WTC11 (cell line): Measurements from ENCODE around the gene KLK15. TPM values are rescaled to one million over a fixed set of nuclear protein-coding genes. Genes with fewer than 3 reads are reported as not detected.

Experiments used
- AR ChIP-seq: fragments of 250-450 bp; sonication (Bioruptor Pico); IDR thresholded peaks from 2 replicates; pipeline ENCODE4 v1.9.0; 2021; ENCODE audit warnings: mild to moderate bottlenecking
- ATF6 ChIP-seq: sonication (generic); formaldehyde crosslinking; IDR thresholded peaks from 2 replicates; pipeline ENCODE4 v1.8.1; 2023; ENCODE audit warnings: mild to moderate bottlenecking, missing genetic modification reagents
- CREM ChIP-seq: sonication (generic); formaldehyde crosslinking; IDR thresholded peaks from 2 replicates; pipeline ENCODE4 v1.8.1; 2022; ENCODE audit warnings: mild to moderate bottlenecking, missing genetic modification reagents, moderate library complexity
- FOXJ3 ChIP-seq: sonication (generic); formaldehyde crosslinking; IDR thresholded peaks from 2 replicates; pipeline ENCODE4 v1.9.0; 2021; ENCODE audit warnings: missing genetic modification reagents, mild to moderate bottlenecking, borderline replicate concordance
- IRF2 ChIP-seq: sonication (generic); formaldehyde crosslinking; IDR thresholded peaks from 2 replicates; pipeline ENCODE4 v1.8.0; 2022; ENCODE audit warnings: low read depth, missing genetic modification reagents, borderline replicate concordance
- KAT7 ChIP-seq: sonication (generic); formaldehyde crosslinking; IDR thresholded peaks from 2 replicates; pipeline ENCODE4 v1.8.1; 2023; ENCODE audit warnings: missing genetic modification reagents, mild to moderate bottlenecking, borderline replicate concordance
- MAX ChIP-seq: sonication (generic); formaldehyde crosslinking; IDR thresholded peaks from 2 replicates; pipeline ENCODE4 v1.8.0; 2022; ENCODE audit warnings: mild to moderate bottlenecking, missing genetic modification reagents
- MYBL2 ChIP-seq: sonication (generic); formaldehyde crosslinking; IDR thresholded peaks from 2 replicates; pipeline ENCODE4 v1.8.1; 2023; ENCODE audit warnings: mild to moderate bottlenecking, moderate library complexity, missing genetic modification reagents
- NFATC4 ChIP-seq: fragments of 250-450 bp; sonication (Bioruptor Pico); IDR thresholded peaks from 2 replicates; pipeline ENCODE4 v1.9.0; 2021; ENCODE audit warnings: mild to moderate bottlenecking
- NFE2L1 ChIP-seq: sonication (generic); formaldehyde crosslinking; IDR thresholded peaks from 2 replicates; pipeline ENCODE4 v1.8.1; 2023; ENCODE audit warnings: missing genetic modification reagents
- PRDM15 ChIP-seq: sonication (generic); formaldehyde crosslinking; IDR thresholded peaks from 2 replicates; pipeline ENCODE4 v1.8.0; 2022; ENCODE audit warnings: missing genetic modification reagents
- SP1 ChIP-seq: sonication (generic); formaldehyde crosslinking; conservative IDR thresholded peaks from 2 replicates; pipeline ENCODE4 v1.8.1; 2022; ENCODE audit warnings: missing genetic modification reagents
- TEAD1 ChIP-seq: sonication (generic); formaldehyde crosslinking; IDR thresholded peaks from 2 replicates; pipeline ENCODE4 v1.8.0; 2022; ENCODE audit warnings: mild to moderate bottlenecking, missing genetic modification reagents
- ZNF138 ChIP-seq: sonication (generic); formaldehyde crosslinking; conservative IDR thresholded peaks from 2 replicates; pipeline ENCODE4 v1.8.1; 2022; ENCODE audit warnings: mild to moderate bottlenecking, moderate library complexity, missing genetic modification reagents
- ZNF219 ChIP-seq: sonication (generic); formaldehyde crosslinking; IDR thresholded peaks from 2 replicates; pipeline ENCODE4 v1.8.0; 2023; ENCODE audit warnings: missing genetic modification reagents, mild to moderate bottlenecking, borderline replicate concordance
- ZNF416 ChIP-seq: fragments of 250-450 bp; sonication (Bioruptor Pico); IDR thresholded peaks from 2 replicates; pipeline ENCODE4 v1.9.0; 2021; ENCODE audit warnings: mild to moderate bottlenecking, inconsistent platforms
- ZNF423 ChIP-seq: fragments of 250-450 bp; sonication (Bioruptor Pico); IDR thresholded peaks from 2 replicates; pipeline ENCODE4 v2.1.2; 2022; ENCODE audit warnings: mild to moderate bottlenecking, moderate library complexity
- total RNA-seq: library from RNA; stranded (reverse); gene quantifications from 3 replicates; pipeline ENCODE4 v1.2.3, GENCODE V29; 2021
- TF ChIP-seq, protein P1 (sequence below): sonication (generic); formaldehyde crosslinking; IDR thresholded peaks from 2 replicates; pipeline ENCODE4 v1.8.0; 2023; ENCODE audit warnings: missing genetic modification reagents
- TF ChIP-seq, protein P2 (sequence below): sonication (generic); formaldehyde crosslinking; IDR thresholded peaks from 2 replicates; pipeline ENCODE4 v1.8.1; 2022; ENCODE audit warnings: mild to moderate bottlenecking, missing genetic modification reagents, moderate library complexity, borderline replicate concordance
- TF ChIP-seq, protein P3 (sequence below): sonication (generic); formaldehyde crosslinking; IDR thresholded peaks from 2 replicates; pipeline ENCODE4 v1.8.1; 2023; ENCODE audit warnings: mild to moderate bottlenecking, missing genetic modification reagents, moderate library complexity
- TF ChIP-seq, protein P4 (sequence below): fragments of 200-600 bp; IDR thresholded peaks from 2 replicates; pipeline ENCODE4 v1.8.0; 2022; ENCODE audit warnings: antibody characterized with exemption

Gene KLK15
- total RNA-seq, 1 experiment from 2014 or later, result not detected

- TF ChIP-seq, protein P1, sequence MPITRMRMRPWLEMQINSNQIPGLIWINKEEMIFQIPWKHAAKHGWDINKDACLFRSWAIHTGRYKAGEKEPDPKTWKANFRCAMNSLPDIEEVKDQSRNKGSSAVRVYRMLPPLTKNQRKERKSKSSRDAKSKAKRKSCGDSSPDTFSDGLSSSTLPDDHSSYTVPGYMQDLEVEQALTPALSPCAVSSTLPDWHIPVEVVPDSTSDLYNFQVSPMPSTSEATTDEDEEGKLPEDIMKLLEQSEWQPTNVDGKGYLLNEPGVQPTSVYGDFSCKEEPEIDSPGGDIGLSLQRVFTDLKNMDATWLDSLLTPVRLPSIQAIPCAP, result 0 out of 2 replicates have a peak, but pooled peaks have one; percentile 26
- TF ChIP-seq TEAD1 (CRISPR knock-in tag) (peak; percentile 18; the same call in 1 of the 2 replicates), PRDM15 (no peak), NFE2L1 (CRISPR knock-in tag) (peak; percentile 84; the same call in 1 of the 2 replicates), CREM (CRISPR knock-in tag) (peak; percentile 89; the same call in 1 of the 2 replicates), IRF2 (CRISPR knock-in tag) (0 out of 2 replicates have a peak, but pooled peaks have one; percentile 80), AR (CRISPR knock-in tag) (peak; percentile 64), MAX (no peak), KAT7 (0 out of 2 replicates have a peak, but pooled peaks have one; percentile 86), ZNF138 (peak; percentile 79), ATF6 (CRISPR knock-in tag) (no peak), ZNF416 (0 out of 2 replicates have a peak, but pooled peaks have one; percentile 3), NFATC4 (CRISPR knock-in tag) (peak; percentile 41; the same call in 1 of the 2 replicates), MYBL2 (CRISPR knock-in tag) (no peak; the same call in 1 of the 2 replicates), ZNF219 (CRISPR knock-in tag) (no peak), ZNF423 (CRISPR knock-in tag) (peak; percentile 31; the same call in 1 of the 2 replicates), FOXJ3 (CRISPR knock-in tag) (no peak), SP1 (peak; percentile 78)
- TF ChIP-seq, protein P2, sequence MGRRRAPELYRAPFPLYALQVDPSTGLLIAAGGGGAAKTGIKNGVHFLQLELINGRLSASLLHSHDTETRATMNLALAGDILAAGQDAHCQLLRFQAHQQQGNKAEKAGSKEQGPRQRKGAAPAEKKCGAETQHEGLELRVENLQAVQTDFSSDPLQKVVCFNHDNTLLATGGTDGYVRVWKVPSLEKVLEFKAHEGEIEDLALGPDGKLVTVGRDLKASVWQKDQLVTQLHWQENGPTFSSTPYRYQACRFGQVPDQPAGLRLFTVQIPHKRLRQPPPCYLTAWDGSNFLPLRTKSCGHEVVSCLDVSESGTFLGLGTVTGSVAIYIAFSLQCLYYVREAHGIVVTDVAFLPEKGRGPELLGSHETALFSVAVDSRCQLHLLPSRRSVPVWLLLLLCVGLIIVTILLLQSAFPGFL (CRISPR knock-in tag), result no peak
- TF ChIP-seq, protein P3, sequence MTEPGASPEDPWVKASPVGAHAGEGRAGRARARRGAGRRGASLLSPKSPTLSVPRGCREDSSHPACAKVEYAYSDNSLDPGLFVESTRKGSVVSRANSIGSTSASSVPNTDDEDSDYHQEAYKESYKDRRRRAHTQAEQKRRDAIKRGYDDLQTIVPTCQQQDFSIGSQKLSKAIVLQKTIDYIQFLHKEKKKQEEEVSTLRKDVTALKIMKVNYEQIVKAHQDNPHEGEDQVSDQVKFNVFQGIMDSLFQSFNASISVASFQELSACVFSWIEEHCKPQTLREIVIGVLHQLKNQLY (CRISPR knock-in tag), result peak; percentile 95; the same call in 1 of the 2 replicates
- TF ChIP-seq, protein P4, sequence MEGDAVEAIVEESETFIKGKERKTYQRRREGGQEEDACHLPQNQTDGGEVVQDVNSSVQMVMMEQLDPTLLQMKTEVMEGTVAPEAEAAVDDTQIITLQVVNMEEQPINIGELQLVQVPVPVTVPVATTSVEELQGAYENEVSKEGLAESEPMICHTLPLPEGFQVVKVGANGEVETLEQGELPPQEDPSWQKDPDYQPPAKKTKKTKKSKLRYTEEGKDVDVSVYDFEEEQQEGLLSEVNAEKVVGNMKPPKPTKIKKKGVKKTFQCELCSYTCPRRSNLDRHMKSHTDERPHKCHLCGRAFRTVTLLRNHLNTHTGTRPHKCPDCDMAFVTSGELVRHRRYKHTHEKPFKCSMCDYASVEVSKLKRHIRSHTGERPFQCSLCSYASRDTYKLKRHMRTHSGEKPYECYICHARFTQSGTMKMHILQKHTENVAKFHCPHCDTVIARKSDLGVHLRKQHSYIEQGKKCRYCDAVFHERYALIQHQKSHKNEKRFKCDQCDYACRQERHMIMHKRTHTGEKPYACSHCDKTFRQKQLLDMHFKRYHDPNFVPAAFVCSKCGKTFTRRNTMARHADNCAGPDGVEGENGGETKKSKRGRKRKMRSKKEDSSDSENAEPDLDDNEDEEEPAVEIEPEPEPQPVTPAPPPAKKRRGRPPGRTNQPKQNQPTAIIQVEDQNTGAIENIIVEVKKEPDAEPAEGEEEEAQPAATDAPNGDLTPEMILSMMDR, result no peak
These were observed 38.3 kb downstream of the KLK15 start (continued) for GRCh38 chr19:50794876-50795663.
